ENCODE data around the gene TAF1D.

- no peak for TF ChIP-seq CTCF (IDR thresholded peaks at IDR 0.05)
- TF ChIP-seq POLR2A (IDR thresholded peaks at IDR 0.05) = no peak
These were observed 12.1 kb downstream of the TAF1D start for GRCh38 chr11:93729129-93729616.

All from breast epithelium (tissue), 3 donors.